Adipocyte (in vitro differentiated cells): ENCODE measurements around the gene RBFOX1.

Source experiments
- DNase-seq: peaks from one replicate; pipeline ENCODE4 v3.0.0-alpha.2; 2015; ENCODE audit warnings: low read depth
- H3K27me3 ChIP-seq: replicated peaks from 2 replicates; pipeline ENCODE4 v1.7.0; 2013; ENCODE audit warnings: mild to moderate bottlenecking, low read length, moderate library complexity; ENCODE audit not compliant: control insufficient read depth, insufficient read depth
- H3K36me3 ChIP-seq: 2 replicates; pipeline ENCODE4 v1.7.0; 2013; ENCODE audit warnings: low read length, mild to moderate bottlenecking, moderate library complexity; ENCODE audit not compliant: control insufficient read depth, insufficient read depth, severe bottlenecking
- H3K4me1 ChIP-seq: 2 replicates; pipeline ENCODE4 v1.7.0; 2013; ENCODE audit warnings: mild to moderate bottlenecking, low read length, moderate library complexity; ENCODE audit not compliant: control insufficient read depth, insufficient read depth
- H3K4me3 ChIP-seq: 2 replicates; pipeline ENCODE4 v1.7.0; 2013; ENCODE audit warnings: mild to moderate bottlenecking, low read length, moderate library complexity
- H3K9ac ChIP-seq: 2 replicates; pipeline ENCODE4 v1.7.0; 2013; ENCODE audit warnings: mild to moderate bottlenecking, low read length, moderate library complexity
- H3K9me3 ChIP-seq: 2 replicates; pipeline ENCODE4 v1.7.0; 2013; ENCODE audit warnings: mild to moderate bottlenecking, low read length, moderate library complexity; ENCODE audit not compliant: control insufficient read depth

RBFOX1 gene

GRCh38 chr16:7421578-7421977 is 88.9 kb downstream of the RBFOX1 start:
- Histone ChIP-seq H3K36me3 (no peaks in the 10 kb centered on the region), H3K4me3 (no peak overlapping the region), H3K4me1 (no peaks in the 10 kb centered on the region), H3K27me3 (no peaks in the 10 kb centered on the region), H3K9ac (no peak overlapping the region), H3K9me3 (no peaks in the 10 kb centered on the region)
- DNase-seq: no peak

GRCh38 chr16:7422036-7422888 is 89.6 kb downstream of the RBFOX1 start:
- no peak for DNase-seq
- H3K4me1 ChIP-seq: no peaks in the 10 kb centered on the region

GRCh38 chr16:7423434-7424044 is 90.9 kb downstream of the RBFOX1 start:
- H3K36me3 ChIP-seq: no peaks in the 10 kb centered on the region
- H3K9ac ChIP-seq: no peak overlapping the region
- H3K27me3 ChIP-seq: no peaks in the 10 kb centered on the region
- H3K9me3 ChIP-seq: no peaks in the 10 kb centered on the region
- no peak overlapping the region for H3K4me3 ChIP-seq
- no peaks in the 10 kb centered on the region for H3K4me1 ChIP-seq
- no peak for DNase-seq

More at GRCh38 chr16:7422036-7422888, 89.6 kb downstream of the RBFOX1 start:
- Histone ChIP-seq H3K36me3 (no peaks in the 10 kb centered on the region), H3K4me3 (no peak overlapping the region), H3K9me3 (no peaks in the 10 kb centered on the region), H3K27me3 (no peaks in the 10 kb centered on the region), H3K9ac (no peak overlapping the region)

- DNase-seq: no peak
- no peak overlapping the region for H3K4me3 ChIP-seq
- no peaks in the 10 kb centered on the region for H3K36me3 ChIP-seq
- no peaks in the 10 kb centered on the region for H3K27me3 ChIP-seq
- H3K9me3 ChIP-seq: no peaks in the 10 kb centered on the region
- no peaks in the 10 kb centered on the region for H3K4me1 ChIP-seq
- H3K9ac ChIP-seq: no peak overlapping the region
These were observed 93.5 kb downstream of the RBFOX1 start for GRCh38 chr16:7426161-7426560.

- no peak for DNase-seq
- H3K4me1 ChIP-seq: no peaks in the 10 kb centered on the region
- H3K36me3 ChIP-seq: no peaks in the 10 kb centered on the region
- H3K9ac ChIP-seq: no peak overlapping the region
- H3K9me3 ChIP-seq: no peaks in the 10 kb centered on the region
- H3K27me3 ChIP-seq: no peaks in the 10 kb centered on the region
- no peak overlapping the region for H3K4me3 ChIP-seq
These were observed 99.1 kb downstream of the RBFOX1 start for GRCh38 chr16:7431723-7432122.

- H3K9ac ChIP-seq: no peak overlapping the region
- no peak for DNase-seq
- H3K36me3 ChIP-seq: no peaks in the 10 kb centered on the region
- H3K27me3 ChIP-seq: no peaks in the 10 kb centered on the region
- H3K9me3 ChIP-seq: no peaks in the 10 kb centered on the region
- H3K4me1 ChIP-seq: no peaks in the 10 kb centered on the region
- H3K4me3 ChIP-seq: no peak overlapping the region
These were observed 103.7 kb downstream of the RBFOX1 start for GRCh38 chr16:7436306-7436705.

- DNase-seq: no peak
- H3K9ac ChIP-seq: no peak overlapping the region
- no peaks in the 10 kb centered on the region for H3K4me1 ChIP-seq
- no peak overlapping the region for H3K4me3 ChIP-seq
- H3K9me3 ChIP-seq: no peaks in the 10 kb centered on the region
- no peaks in the 10 kb centered on the region for H3K36me3 ChIP-seq
- no peaks in the 10 kb centered on the region for H3K27me3 ChIP-seq
These were observed 104.6 kb downstream of the RBFOX1 start for GRCh38 chr16:7437135-7437804.

- Histone ChIP-seq H3K36me3 (no peaks in the 10 kb centered on the region), H3K9me3 (no peaks in the 10 kb centered on the region), H3K27me3 (no peaks in the 10 kb centered on the region), H3K9ac (no peak overlapping the region), H3K4me3 (no peak overlapping the region), H3K4me1 (no peaks in the 10 kb centered on the region)
- no peak for DNase-seq
These were observed 105.2 kb downstream of the RBFOX1 start for GRCh38 chr16:7437843-7438242.

- Histone ChIP-seq H3K36me3 (no peaks in the 10 kb centered on the region), H3K4me3 (no peak overlapping the region)
These were observed 106.0 kb downstream of the RBFOX1 start for GRCh38 chr16:7438601-7439000.

GRCh38 chr16:7439518-7439917 is 106.9 kb downstream of the RBFOX1 start:
- DNase-seq: no peak
- Histone ChIP-seq H3K36me3 (no peaks in the 10 kb centered on the region), H3K4me3 (no peak overlapping the region), H3K27me3 (no peaks in the 10 kb centered on the region), H3K4me1 (no peaks in the 10 kb centered on the region), H3K9ac (no peak overlapping the region), H3K9me3 (no peaks in the 10 kb centered on the region)

More at GRCh38 chr16:7438601-7439000, 106.0 kb downstream of the RBFOX1 start:
- no peak for DNase-seq
- no peak overlapping the region for H3K9ac ChIP-seq
- no peaks in the 10 kb centered on the region for H3K27me3 ChIP-seq
- H3K9me3 ChIP-seq: no peaks in the 10 kb centered on the region
- no peaks in the 10 kb centered on the region for H3K4me1 ChIP-seq

- Histone ChIP-seq H3K9me3 (no peaks in the 10 kb centered on the region), H3K27me3 (no peaks in the 10 kb centered on the region), H3K36me3 (no peaks in the 10 kb centered on the region), H3K4me1 (no peaks in the 10 kb centered on the region), H3K4me3 (no peak overlapping the region), H3K9ac (no peak overlapping the region)
- DNase-seq: no peak
These were observed 108.3 kb downstream of the RBFOX1 start for GRCh38 chr16:7440886-7441400.
